ENCODE data around the gene ENKUR. TPM values are rescaled to one million over a fixed set of nuclear protein-coding genes. Genes with fewer than 3 reads are reported as not detected.

ENKUR gene
- total RNA-seq, 4 donors from 2014 or later: 1.1 TPM; not detected in 3

- no peak overlapping the region for H3K27ac ChIP-seq
- H3K27me3 ChIP-seq: no peaks in the 10 kb centered on the region
- no peak for TF ChIP-seq POLR2AphosphoS5 (IDR thresholded peaks at IDR 0.05)
- TF ChIP-seq CTCF (IDR thresholded peaks at IDR 0.05): no peak
- no peak for TF ChIP-seq EP300 (IDR thresholded peaks at IDR 0.05)
- no peak for TF ChIP-seq POLR2A (IDR thresholded peaks at IDR 0.05)
- ATAC-seq: no peak
- H3K9me3 ChIP-seq: no peaks in the 10 kb centered on the region
- H3K4me1 ChIP-seq: no peaks in the 10 kb centered on the region
- H3K36me3 ChIP-seq: no peaks in the 10 kb centered on the region
- 63% methylated on average over 1 of the region's 1 CpG; no CpG with 5 or more reads in 1 of the 2 donors for WGBS, 2 donors (ENCODE audit: low coverage in 1 of 2)
- no peak overlapping the region for H3K4me3 ChIP-seq
Observed at GRCh38 chr10:24982319-24983112, 33.4 kb downstream of the ENKUR start.

- Histone ChIP-seq H3K27ac (no peak overlapping the region), H3K9me3 (no peaks in the 10 kb centered on the region), H3K36me3 (no peaks in the 10 kb centered on the region), H3K4me3 (no peak overlapping the region), H3K27me3 (no peaks in the 10 kb centered on the region), H3K4me1 (no peaks in the 10 kb centered on the region)
- WGBS, 2 donors (ENCODE audit: low coverage in 1 of 2): 51 to 100% methylated on average over 1 to 5 of the region's 5 CpGs
- ATAC-seq: no peak
- no peak for TF ChIP-seq POLR2AphosphoS5 (IDR thresholded peaks at IDR 0.05)
Observed at GRCh38 chr10:24981161-24981710, 34.7 kb downstream of the ENKUR start.

- no peaks in the 10 kb centered on the region for H3K36me3 ChIP-seq
- H3K9me3 ChIP-seq: no peaks in the 10 kb centered on the region
- H3K27me3 ChIP-seq: no peaks in the 10 kb centered on the region
- ATAC-seq: no peak
- no peaks in the 10 kb centered on the region for H3K4me1 ChIP-seq
- TF ChIP-seq CTCF (IDR thresholded peaks at IDR 0.05): no peak
- no peak for TF ChIP-seq POLR2A (IDR thresholded peaks at IDR 0.05)
- no peak for TF ChIP-seq EP300 (IDR thresholded peaks at IDR 0.05)
- TF ChIP-seq POLR2AphosphoS5 (IDR thresholded peaks at IDR 0.05): no peak
- no peak overlapping the region for H3K27ac ChIP-seq
- WGBS, 2 donors (ENCODE audit: low coverage in 1 of 2): 97 to 100% methylated on average over 1 to 4 of the region's 4 CpGs
- no peak overlapping the region for H3K4me3 ChIP-seq
Observed at GRCh38 chr10:24979685-24980084, 36.3 kb downstream of the ENKUR start.

GRCh38 chr10:24974976-24975375, 41.0 kb downstream of the ENKUR start:
- Histone ChIP-seq H3K27me3 (no peaks in the 10 kb centered on the region), H3K9me3 (no peaks in the 10 kb centered on the region), H3K36me3 (no peaks in the 10 kb centered on the region), H3K4me3 (no peak overlapping the region), H3K27ac (no peak overlapping the region), H3K4me1 (no peaks in the 10 kb centered on the region)
- peak; percentile 94 for ATAC-seq
- TF ChIP-seq CTCF (IDR thresholded peaks at IDR 0.05): peak in 1 of 4 experiments; percentile 22
- no peak for TF ChIP-seq EP300 (IDR thresholded peaks at IDR 0.05)
- TF ChIP-seq POLR2A (IDR thresholded peaks at IDR 0.05): no peak
- TF ChIP-seq POLR2AphosphoS5 (IDR thresholded peaks at IDR 0.05): peak; percentile 41
- 12 to 75% methylated on average over 2 of the region's 2 CpGs for WGBS, 2 donors (ENCODE audit: low coverage in 1 of 2)

- no peak overlapping the region for H3K27ac ChIP-seq
- H3K9me3 ChIP-seq: no peaks in the 10 kb centered on the region
- TF ChIP-seq EP300 (IDR thresholded peaks at IDR 0.05) (no peak), POLR2A (IDR thresholded peaks at IDR 0.05) (no peak), POLR2AphosphoS5 (IDR thresholded peaks at IDR 0.05) (no peak), CTCF (IDR thresholded peaks at IDR 0.05) (no peak)
- no peaks in the 10 kb centered on the region for H3K27me3 ChIP-seq
- H3K4me3 ChIP-seq: no peak overlapping the region
- no peaks in the 10 kb centered on the region for H3K4me1 ChIP-seq
- 85 to 89% methylated on average over 5 of the region's 5 CpGs for WGBS, 2 donors (ENCODE audit: low coverage in 1 of 2)
- no peak for ATAC-seq
- no peaks in the 10 kb centered on the region for H3K36me3 ChIP-seq
Observed at GRCh38 chr10:24973163-24973562, 42.8 kb downstream of the ENKUR start.

Measured in gastroesophageal sphincter (tissue), 4 donors.